ENCODE results near the gene IL17RC. TPM values are rescaled to one million over a fixed set of nuclear protein-coding genes. Genes with fewer than 3 reads are reported as not detected.

IL17RC gene, protein sequence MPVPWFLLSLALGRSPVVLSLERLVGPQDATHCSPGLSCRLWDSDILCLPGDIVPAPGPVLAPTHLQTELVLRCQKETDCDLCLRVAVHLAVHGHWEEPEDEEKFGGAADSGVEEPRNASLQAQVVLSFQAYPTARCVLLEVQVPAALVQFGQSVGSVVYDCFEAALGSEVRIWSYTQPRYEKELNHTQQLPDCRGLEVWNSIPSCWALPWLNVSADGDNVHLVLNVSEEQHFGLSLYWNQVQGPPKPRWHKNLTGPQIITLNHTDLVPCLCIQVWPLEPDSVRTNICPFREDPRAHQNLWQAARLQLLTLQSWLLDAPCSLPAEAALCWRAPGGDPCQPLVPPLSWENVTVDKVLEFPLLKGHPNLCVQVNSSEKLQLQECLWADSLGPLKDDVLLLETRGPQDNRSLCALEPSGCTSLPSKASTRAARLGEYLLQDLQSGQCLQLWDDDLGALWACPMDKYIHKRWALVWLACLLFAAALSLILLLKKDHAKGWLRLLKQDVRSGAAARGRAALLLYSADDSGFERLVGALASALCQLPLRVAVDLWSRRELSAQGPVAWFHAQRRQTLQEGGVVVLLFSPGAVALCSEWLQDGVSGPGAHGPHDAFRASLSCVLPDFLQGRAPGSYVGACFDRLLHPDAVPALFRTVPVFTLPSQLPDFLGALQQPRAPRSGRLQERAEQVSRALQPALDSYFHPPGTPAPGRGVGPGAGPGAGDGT
- polyA plus RNA-seq (2013), result 14.2 and 15.0 TPM in 2 replicates

DNA sequence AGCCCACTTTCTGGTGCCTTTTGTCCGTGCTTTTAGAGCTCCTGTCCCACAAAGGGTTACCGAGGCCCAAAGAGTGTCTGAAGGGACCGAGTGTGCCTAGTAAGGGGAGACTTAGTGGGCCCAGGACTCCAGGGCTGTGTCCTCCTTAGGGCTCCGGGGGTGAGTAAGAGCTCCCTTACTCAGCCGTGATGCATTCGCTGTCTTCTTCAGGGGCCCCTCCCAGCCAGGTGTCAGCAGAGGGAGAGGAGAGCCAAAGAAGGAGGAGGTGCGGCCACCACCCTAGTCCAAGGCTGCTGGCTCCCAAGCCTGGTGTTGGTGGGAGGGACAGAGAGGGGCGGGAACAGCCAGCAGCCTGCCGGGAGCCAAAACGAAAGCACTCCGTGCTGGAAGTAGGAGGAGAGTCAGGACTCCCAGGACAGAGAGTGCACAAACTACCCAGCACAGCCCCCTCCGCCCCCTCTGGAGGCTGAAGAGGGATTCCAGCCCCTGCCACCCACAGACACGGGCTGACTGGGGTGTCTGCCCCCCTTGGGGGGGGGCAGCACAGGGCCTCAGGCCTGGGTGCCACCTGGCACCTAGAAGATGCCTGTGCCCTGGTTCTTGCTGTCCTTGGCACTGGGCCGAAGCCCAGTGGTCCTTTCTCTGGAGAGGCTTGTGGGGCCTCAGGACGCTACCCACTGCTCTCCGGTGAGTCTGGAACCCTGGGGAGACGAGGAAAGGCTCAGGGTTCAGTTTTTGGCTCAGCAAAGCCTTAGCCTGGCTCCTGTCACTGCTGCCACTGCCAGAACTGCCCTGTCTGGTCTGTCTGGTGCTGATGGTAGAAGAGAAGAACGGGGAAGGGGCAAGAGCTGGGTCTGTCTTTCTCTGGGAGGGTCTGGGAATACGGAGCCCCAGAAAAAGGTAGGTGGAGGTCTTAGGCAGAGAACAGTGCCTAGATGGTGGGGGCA is at the start of gene IL17RC:
TSS of gene IL17RC (plus strand) at position 365 of the 947 bp plus-strand sequence. CDS start at position 583, 218 bp downstream.
- Histone ChIP-seq H3K4me3 (ENCODE audit: low read depth, low read length) (peak within 1 kb of the TSS; percentile 78), H3K27me3 (ENCODE audit: insufficient read depth, low read length) (no peaks in the 10 kb centered on the region), H3K79me2 (ENCODE audit: control insufficient read depth, insufficient read depth, low read length, poor library complexity) (peaks cover 10% of the 10 kb centered on the region), H4K8ac (ENCODE audit: low read depth, low read length) (peak within 1 kb of the TSS; percentile 94), H3K23ac (ENCODE audit: low read length) (no peak within 1 kb of the TSS), H4K91ac (ENCODE audit: low read depth, low read length) (peak within 1 kb of the TSS; percentile 84), H3K4ac (ENCODE audit: low read depth, low read length) (peak within 1 kb of the TSS; percentile 25), H3K36me3 (ENCODE audit: control insufficient read depth in 1 of 2, insufficient read depth in 2 of 2, low read length in 2 of 2) (no peaks in the 10 kb centered on the region), H2BK5ac (ENCODE audit: low read depth, low read length, poor library complexity) (peak within 1 kb of the TSS; percentile 34), H3K14ac (ENCODE audit: low read length) (peak within 1 kb of the TSS; percentile 76), H3K18ac (ENCODE audit: low read length) (peak within 1 kb of the TSS; percentile 71), H3K9ac (ENCODE audit: low read length) (peak within 1 kb of the TSS; percentile 15), H2AFZ (ENCODE audit: insufficient read depth, low read length, poor library complexity) (peak within 1 kb of the TSS; percentile 90), H3K79me1 (ENCODE audit: low read length) (peaks cover 17% of the 10 kb centered on the region), H4K12ac (ENCODE audit: low read depth, low read length) (peak within 1 kb of the TSS; percentile 84), H2BK12ac (ENCODE audit: low read length) (peak within 1 kb of the TSS; percentile 61), H3K9me3 (ENCODE audit: insufficient read depth, low read depth, low read length) (no peaks in the 10 kb centered on the region), H3K4me1 (ENCODE audit: control insufficient read depth in 1 of 2, insufficient read depth in 2 of 2, low read length in 2 of 2) (peaks cover 8 to 17% of the 10 kb centered on the region in 2 experiments), H3K27ac (ENCODE audit: low read depth, low read length) (peak within 1 kb of the TSS; percentile 83), H2AK5ac (ENCODE audit: low read length) (peak within 1 kb of the TSS; percentile 51), H2BK120ac (ENCODE audit: insufficient read depth, low read length, poor library complexity) (peak within 1 kb of the TSS; percentile 40), H3K4me2 (ENCODE audit: low read length) (peak within 1 kb of the TSS; percentile 74)
- WGBS (ENCODE audit: extremely low coverage, insufficient coverage, insufficient read length), result no CpG with 5 or more reads among the region's 19 CpGs
- DNase-seq, result peak; percentile 94 to 95

- Histone ChIP-seq H4K12ac (ENCODE audit: low read depth, low read length) (no peak overlapping the region), H3K79me1 (ENCODE audit: low read length) (peaks cover 10% of the 10 kb centered on the region), H3K27me3 (ENCODE audit: insufficient read depth, low read length) (no peaks in the 10 kb centered on the region), H3K27ac (ENCODE audit: low read depth, low read length) (no peak overlapping the region), H3K9me3 (ENCODE audit: insufficient read depth, low read depth, low read length) (peaks cover 1% of the 10 kb centered on the region), H3K4me1 (ENCODE audit: control insufficient read depth in 1 of 2, insufficient read depth in 2 of 2, low read length in 2 of 2) (peaks cover 7 to 11% of the 10 kb centered on the region in 2 experiments), H2BK120ac (ENCODE audit: insufficient read depth, low read length, poor library complexity) (no peak overlapping the region), H3K14ac (ENCODE audit: low read length) (no peak overlapping the region), H3K9ac (ENCODE audit: low read length) (no peak overlapping the region), H4K8ac (ENCODE audit: low read depth, low read length) (no peak overlapping the region), H2BK12ac (ENCODE audit: low read length) (no peak overlapping the region), H3K18ac (ENCODE audit: low read length) (no peak overlapping the region), H3K79me2 (ENCODE audit: control insufficient read depth, insufficient read depth, low read length, poor library complexity) (peaks cover 2% of the 10 kb centered on the region), H3K4me3 (ENCODE audit: low read depth, low read length) (no peak overlapping the region), H4K91ac (ENCODE audit: low read depth, low read length) (no peak overlapping the region), H3K23ac (ENCODE audit: low read length) (no peak overlapping the region), H3K4me2 (ENCODE audit: low read length) (no peak overlapping the region), H2AFZ (ENCODE audit: insufficient read depth, low read length, poor library complexity) (no peak overlapping the region), H2AK5ac (ENCODE audit: low read length) (no peak overlapping the region), H3K4ac (ENCODE audit: low read depth, low read length) (no peak overlapping the region), H3K36me3 (ENCODE audit: control insufficient read depth in 1 of 2, insufficient read depth in 2 of 2, low read length in 2 of 2) (no peaks in the 10 kb centered on the region), H2BK5ac (ENCODE audit: low read depth, low read length, poor library complexity) (no peak overlapping the region)
- no CpG with 5 or more reads among the region's 12 CpGs for WGBS (ENCODE audit: extremely low coverage, insufficient coverage, insufficient read length)
- DNase-seq, result no peak
These were observed 49.8 kb upstream of the IL17RC start for GRCh38 chr3:9867106-9867505.

DNA sequence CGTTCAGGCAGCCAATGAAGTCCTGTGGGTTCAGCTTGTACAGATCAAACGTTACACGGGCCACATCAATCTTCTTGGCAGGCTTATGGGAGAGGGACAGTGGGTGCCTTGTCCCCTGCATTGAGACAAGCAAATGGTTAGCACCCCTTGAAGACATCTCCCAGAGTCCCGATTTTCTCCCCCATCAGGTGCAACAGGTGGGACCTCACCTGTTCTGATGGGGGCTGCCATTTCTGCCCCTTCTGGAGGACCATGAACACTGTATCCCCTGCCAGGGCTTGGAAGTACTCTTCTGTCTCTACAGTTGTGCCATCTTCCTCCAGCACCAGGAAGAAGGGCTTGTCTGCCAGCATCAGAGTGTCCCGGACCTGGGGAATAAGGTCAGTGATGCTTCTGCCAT is 46.9 kb upstream of the IL17RC start:
- Histone ChIP-seq H3K4me3 (ENCODE audit: low read depth, low read length) (no peak overlapping the region), H4K91ac (ENCODE audit: low read depth, low read length) (no peak overlapping the region), H2BK120ac (ENCODE audit: insufficient read depth, low read length, poor library complexity) (no peak overlapping the region), H2AK5ac (ENCODE audit: low read length) (no peak overlapping the region), H3K14ac (ENCODE audit: low read length) (no peak overlapping the region), H4K8ac (ENCODE audit: low read depth, low read length) (no peak overlapping the region), H3K4ac (ENCODE audit: low read depth, low read length) (no peak overlapping the region), H2BK12ac (ENCODE audit: low read length) (peak overlapping the region; percentile 17), H3K9ac (ENCODE audit: low read length) (no peak overlapping the region), H3K23ac (ENCODE audit: low read length) (no peak overlapping the region), H3K79me1 (ENCODE audit: low read length) (peaks cover 1% of the 10 kb centered on the region), H3K4me1 (ENCODE audit: control insufficient read depth in 1 of 2, insufficient read depth in 2 of 2, low read length in 2 of 2) (no peaks in the 10 kb centered on the region), H3K27ac (ENCODE audit: low read depth, low read length) (no peak overlapping the region), H3K27me3 (ENCODE audit: insufficient read depth, low read length) (no peaks in the 10 kb centered on the region), H3K79me2 (ENCODE audit: control insufficient read depth, insufficient read depth, low read length, poor library complexity) (no peaks in the 10 kb centered on the region), H3K4me2 (ENCODE audit: low read length) (no peak overlapping the region), H3K36me3 (ENCODE audit: control insufficient read depth in 1 of 2, insufficient read depth in 2 of 2, low read length in 2 of 2) (no peaks in the 10 kb centered on the region), H4K12ac (ENCODE audit: low read depth, low read length) (no peak overlapping the region), H2BK5ac (ENCODE audit: low read depth, low read length, poor library complexity) (no peak overlapping the region), H2AFZ (ENCODE audit: insufficient read depth, low read length, poor library complexity) (no peak overlapping the region), H3K9me3 (ENCODE audit: insufficient read depth, low read depth, low read length) (peaks cover 1% of the 10 kb centered on the region), H3K18ac (ENCODE audit: low read length) (no peak overlapping the region)
- no CpG with 5 or more reads among the region's 5 CpGs for WGBS (ENCODE audit: extremely low coverage, insufficient coverage, insufficient read length)
- no peak for DNase-seq

- H3K36me3 ChIP-seq (ENCODE audit: control insufficient read depth in 1 of 2, insufficient read depth in 2 of 2, low read length in 2 of 2), result no peaks in the 10 kb centered on the region
- no peak overlapping the region for H2AK5ac ChIP-seq (ENCODE audit: low read length)
- no peak overlapping the region for H2AFZ ChIP-seq (ENCODE audit: insufficient read depth, low read length, poor library complexity)
- H3K4me2 ChIP-seq (ENCODE audit: low read length), result no peak overlapping the region
- no peaks in the 10 kb centered on the region for H3K27me3 ChIP-seq (ENCODE audit: insufficient read depth, low read length)
- no peak overlapping the region for H4K8ac ChIP-seq (ENCODE audit: low read depth, low read length)
- H2BK5ac ChIP-seq (ENCODE audit: low read depth, low read length, poor library complexity), result no peak overlapping the region
- no peak overlapping the region for H3K4ac ChIP-seq (ENCODE audit: low read depth, low read length)
- no peak overlapping the region for H2BK12ac ChIP-seq (ENCODE audit: low read length)
- H4K91ac ChIP-seq (ENCODE audit: low read depth, low read length), result no peak overlapping the region
- no peak overlapping the region for H3K27ac ChIP-seq (ENCODE audit: low read depth, low read length)
- H3K18ac ChIP-seq (ENCODE audit: low read length), result no peak overlapping the region
- H3K4me1 ChIP-seq (ENCODE audit: control insufficient read depth in 1 of 2, insufficient read depth in 2 of 2, low read length in 2 of 2), result no peaks in the 10 kb centered on the region
- WGBS (ENCODE audit: extremely low coverage, insufficient coverage, insufficient read length), result no CpG with 5 or more reads among the region's 1 CpG
- H3K79me1 ChIP-seq (ENCODE audit: low read length), result peaks cover 1% of the 10 kb centered on the region
- no peak overlapping the region for H2BK120ac ChIP-seq (ENCODE audit: insufficient read depth, low read length, poor library complexity)
- peaks cover 1% of the 10 kb centered on the region for H3K9me3 ChIP-seq (ENCODE audit: insufficient read depth, low read depth, low read length)
- no peaks in the 10 kb centered on the region for H3K79me2 ChIP-seq (ENCODE audit: control insufficient read depth, insufficient read depth, low read length, poor library complexity)
- no peak overlapping the region for H3K14ac ChIP-seq (ENCODE audit: low read length)
- no peak overlapping the region for H3K23ac ChIP-seq (ENCODE audit: low read length)
- peak in 1 of 2 donors; percentile 60 for DNase-seq
- H3K9ac ChIP-seq (ENCODE audit: low read length), result no peak overlapping the region
- H4K12ac ChIP-seq (ENCODE audit: low read depth, low read length), result no peak overlapping the region
- H3K4me3 ChIP-seq (ENCODE audit: low read depth, low read length), result no peak overlapping the region
These were observed 45.9 kb upstream of the IL17RC start for GRCh38 chr3:9870978-9871377.

Data from trophoblast cell (in vitro differentiated cells and primary cell).